GM12875 (cell line): Measurements from ENCODE around the gene JCAD.

Experiments
- H3K4me3 ChIP-seq: one replicate; pipeline ENCODE4 v1.5.1; 2011; ENCODE audit warnings: low read depth, low read length, control low read depth
- TF ChIP-seq, protein P1 (sequence below): IDR thresholded peaks from 2 replicates; pipeline ENCODE4 v1.5.1; 2011; ENCODE audit warnings: low read depth, mild to moderate bottlenecking, control low read depth, inconsistent platforms, low read length, moderate library complexity, borderline replicate concordance; ENCODE audit not compliant: insufficient read depth

The JCAD gene

GRCh38 chr10:30083934-30084333, 24.5 kb upstream of the JCAD start:
- no peak overlapping the region for H3K4me3 ChIP-seq
- TF ChIP-seq, protein P1, sequence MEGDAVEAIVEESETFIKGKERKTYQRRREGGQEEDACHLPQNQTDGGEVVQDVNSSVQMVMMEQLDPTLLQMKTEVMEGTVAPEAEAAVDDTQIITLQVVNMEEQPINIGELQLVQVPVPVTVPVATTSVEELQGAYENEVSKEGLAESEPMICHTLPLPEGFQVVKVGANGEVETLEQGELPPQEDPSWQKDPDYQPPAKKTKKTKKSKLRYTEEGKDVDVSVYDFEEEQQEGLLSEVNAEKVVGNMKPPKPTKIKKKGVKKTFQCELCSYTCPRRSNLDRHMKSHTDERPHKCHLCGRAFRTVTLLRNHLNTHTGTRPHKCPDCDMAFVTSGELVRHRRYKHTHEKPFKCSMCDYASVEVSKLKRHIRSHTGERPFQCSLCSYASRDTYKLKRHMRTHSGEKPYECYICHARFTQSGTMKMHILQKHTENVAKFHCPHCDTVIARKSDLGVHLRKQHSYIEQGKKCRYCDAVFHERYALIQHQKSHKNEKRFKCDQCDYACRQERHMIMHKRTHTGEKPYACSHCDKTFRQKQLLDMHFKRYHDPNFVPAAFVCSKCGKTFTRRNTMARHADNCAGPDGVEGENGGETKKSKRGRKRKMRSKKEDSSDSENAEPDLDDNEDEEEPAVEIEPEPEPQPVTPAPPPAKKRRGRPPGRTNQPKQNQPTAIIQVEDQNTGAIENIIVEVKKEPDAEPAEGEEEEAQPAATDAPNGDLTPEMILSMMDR: no peak

DNA sequence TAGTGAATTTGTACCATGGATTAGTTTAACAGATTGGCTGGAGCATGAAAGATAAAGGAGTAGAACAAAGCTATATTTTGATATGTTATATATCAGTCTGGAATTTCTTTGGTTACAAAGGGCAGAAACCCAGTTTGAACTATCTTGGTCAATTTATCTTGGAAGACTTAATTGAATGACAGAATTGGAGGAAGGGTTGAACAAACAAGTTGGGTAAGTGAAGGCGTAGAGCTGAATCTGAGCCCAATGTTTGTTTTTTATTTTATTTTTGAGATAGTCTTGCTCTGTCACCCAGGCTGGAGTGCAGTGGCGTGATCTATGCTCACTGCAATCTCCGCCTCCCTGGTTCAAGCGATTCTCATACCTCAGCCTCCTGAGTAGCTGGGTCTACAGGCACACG, 21.8 kb upstream of the JCAD start:
- TF ChIP-seq, protein P1: no peak
- H3K4me3 ChIP-seq: no peak overlapping the region

GRCh38 chr10:30080161-30080560, 20.8 kb upstream of the JCAD start:
- TF ChIP-seq, protein P1: no peak
- no peak overlapping the region for H3K4me3 ChIP-seq

DNA sequence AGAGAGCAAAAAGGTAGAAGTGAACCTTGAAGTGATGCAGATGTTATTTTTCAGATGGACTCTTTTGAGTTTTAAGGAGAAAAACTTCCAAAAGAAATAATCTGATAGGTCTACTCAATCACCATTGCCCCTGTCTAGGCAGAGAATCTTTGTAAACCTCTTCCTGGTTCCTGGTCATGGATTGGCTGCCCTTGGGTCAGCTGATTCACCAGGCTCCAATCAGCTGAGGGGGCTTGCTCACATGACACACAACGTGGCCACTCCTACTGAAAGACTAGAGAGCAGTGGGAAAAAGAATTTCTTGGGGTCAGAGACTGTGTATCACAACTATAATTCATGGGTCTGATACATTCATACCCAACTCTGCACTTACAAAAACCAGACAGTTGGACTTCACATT, 20.0 kb upstream of the JCAD start:
- H3K4me3 ChIP-seq: no peak overlapping the region
- TF ChIP-seq, protein P1: no peak

DNA sequence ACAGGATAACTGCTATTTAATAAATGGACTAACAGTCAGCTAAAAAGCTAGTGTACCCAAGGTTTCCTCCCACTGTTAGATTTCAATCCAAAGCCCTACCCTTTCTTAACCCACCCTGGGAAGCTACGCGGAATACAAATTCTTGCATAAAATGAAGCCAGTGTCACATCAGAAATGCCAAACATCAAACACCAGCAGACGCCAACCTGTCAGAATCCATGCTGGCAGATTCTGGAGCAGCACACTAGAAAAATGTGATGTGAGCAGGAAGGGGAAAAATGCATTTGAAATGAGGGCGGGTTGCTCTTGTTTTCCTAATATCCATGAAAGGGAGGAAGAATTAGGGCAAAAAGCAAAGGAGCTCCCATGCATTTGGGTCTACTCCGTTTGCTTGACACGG, 16.1 kb upstream of the JCAD start:
- H3K4me3 ChIP-seq: no peak overlapping the region
- TF ChIP-seq, protein P1: no peak

DNA sequence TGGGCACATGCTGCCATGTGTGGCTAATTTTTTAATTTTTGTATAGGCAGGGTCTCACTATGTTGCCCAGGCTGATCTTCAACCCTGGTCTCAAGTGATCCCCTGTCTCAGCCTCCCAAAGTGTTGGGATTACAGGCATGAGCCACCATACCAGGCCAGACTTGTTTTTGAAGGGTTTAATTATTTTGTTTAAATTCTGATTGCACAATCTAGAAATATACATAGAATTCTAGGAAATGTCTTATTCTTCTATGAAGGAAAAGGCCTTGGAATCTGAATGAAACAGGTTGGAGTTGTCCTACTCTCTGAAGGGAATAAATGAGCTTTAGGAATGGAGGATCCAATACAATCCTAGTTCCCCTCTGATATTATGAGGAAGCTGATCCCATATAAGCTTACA, 15.5 kb upstream of the JCAD start:
- H3K4me3 ChIP-seq: no peak overlapping the region
- TF ChIP-seq, protein P1: no peak

- TF ChIP-seq, protein P1: no peak
- H3K4me3 ChIP-seq: no peak overlapping the region
These were observed 14.7 kb upstream of the JCAD start for GRCh38 chr10:30074090-30074489.
